HG03565 (cell line): Measurements from ENCODE around the gene RWDD1.
A peak's percentile ranks its signal among the peaks of the same experiment; 100 is the strongest.
"Not testable (repeated sequence)": the region's sequence is repeated elsewhere in the genome, so short reads cannot be mapped to it uniquely, and the experiment has no call there.

Experiments used
- ATAC-seq: cut with Tn5 transposase; IDR thresholded peaks from one replicate; pipeline ENCODE4 v1.9.1; 2021; ENCODE audit warnings: mild to moderate bottlenecking, moderate library complexity; ENCODE audit not compliant: unreplicated experiment

The RWDD1 gene

DNA sequence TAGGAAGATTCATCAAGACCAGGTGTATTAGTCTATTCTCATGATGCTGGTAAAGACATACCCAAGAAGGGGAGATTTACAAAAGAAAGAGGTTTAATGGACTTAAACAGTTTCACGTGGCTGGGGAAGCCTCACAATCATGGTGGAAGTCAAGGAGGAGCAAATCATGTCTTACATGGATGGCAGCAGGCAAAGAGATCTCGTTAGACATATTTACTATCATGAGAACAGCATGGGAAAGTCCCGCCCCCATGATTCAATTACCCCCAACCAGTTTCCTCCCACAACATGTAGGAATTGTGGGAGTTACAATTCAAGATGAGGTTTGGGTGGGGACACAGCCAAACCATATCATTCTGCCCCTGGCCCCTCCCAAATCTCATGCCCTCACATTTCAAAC lies 32.6 kb downstream of the RWDD1 start:
- ATAC-seq = not testable (repeated sequence)

GRCh38 chr6:116604868-116605267 lies 33.6 kb downstream of the RWDD1 start:
- not testable (repeated sequence) for ATAC-seq

GRCh38 chr6:116605935-116606334 lies 34.6 kb downstream of the RWDD1 start:
- ATAC-seq = no peak

GRCh38 chr6:116611056-116611455 lies 39.8 kb downstream of the RWDD1 start:
- ATAC-seq = no peak

- peak; percentile 99 for ATAC-seq
These were observed 44.8 kb downstream of the RWDD1 start, which contains the start of gene RSPH4A for GRCh38 chr6:116615937-116616736. Gene RSPH4A (plus strand): TSS chr6:116616479. CDS start chr6:116616624, 145 bp downstream.

GRCh38 chr6:116616737-116617053 lies 45.4 kb downstream of the RWDD1 start:
- ATAC-seq = no peak

DNA sequence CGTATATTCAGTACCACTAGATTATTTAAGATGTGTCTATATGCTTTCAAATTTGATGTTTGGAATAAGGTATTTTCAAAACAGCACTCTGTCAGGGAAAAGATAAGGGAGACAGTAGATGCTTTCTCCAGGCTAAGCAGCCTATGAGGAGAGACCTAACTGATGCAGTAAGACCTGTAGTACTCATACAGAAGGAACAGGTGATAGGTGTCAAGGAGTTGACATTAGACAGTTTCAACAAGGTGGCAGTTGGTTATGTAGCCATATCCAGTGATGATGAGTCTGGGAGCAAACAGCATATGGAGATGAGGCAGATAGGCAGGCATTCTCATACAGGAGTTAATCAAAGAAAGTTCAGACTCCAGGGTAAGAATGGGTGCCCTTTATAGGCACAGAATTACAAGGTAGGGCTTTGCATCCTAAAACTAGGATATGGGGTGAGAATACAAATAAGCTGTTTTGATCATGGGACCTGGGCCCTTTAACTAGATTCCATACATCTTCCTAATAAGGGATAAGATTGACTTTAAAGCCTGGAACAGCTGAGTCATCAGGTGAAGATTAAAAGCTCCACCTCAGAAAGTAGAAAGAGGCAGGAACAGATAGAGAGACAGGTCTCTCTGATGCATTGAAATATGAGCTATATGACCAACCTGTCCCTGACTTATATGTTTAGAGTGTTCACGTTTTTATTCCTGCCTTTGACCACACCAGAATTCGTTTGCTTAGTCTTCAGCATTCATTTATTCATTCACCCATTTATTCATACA lies 52.9 kb downstream of the RWDD1 start:
- ATAC-seq = no peak

DNA sequence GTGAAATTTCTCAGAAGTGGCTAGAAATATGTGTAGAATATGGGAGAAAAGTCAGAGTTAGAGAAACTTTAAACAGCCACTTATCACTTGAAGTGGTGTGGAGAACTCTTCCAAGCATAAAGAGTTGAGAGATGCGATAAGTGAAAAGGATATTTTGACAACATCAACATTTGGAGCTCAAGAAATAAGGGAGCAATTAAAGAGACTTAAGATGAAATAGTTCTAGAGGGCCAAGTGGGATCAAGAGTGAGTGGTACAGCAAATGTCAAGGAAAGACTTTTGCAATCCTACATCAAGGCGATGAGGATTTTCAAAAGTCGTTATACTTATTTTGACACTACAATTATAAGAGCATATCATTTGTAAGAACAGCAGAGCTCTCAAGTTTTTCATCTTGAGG lies 54.6 kb downstream of the RWDD1 start:
- no peak for ATAC-seq

DNA sequence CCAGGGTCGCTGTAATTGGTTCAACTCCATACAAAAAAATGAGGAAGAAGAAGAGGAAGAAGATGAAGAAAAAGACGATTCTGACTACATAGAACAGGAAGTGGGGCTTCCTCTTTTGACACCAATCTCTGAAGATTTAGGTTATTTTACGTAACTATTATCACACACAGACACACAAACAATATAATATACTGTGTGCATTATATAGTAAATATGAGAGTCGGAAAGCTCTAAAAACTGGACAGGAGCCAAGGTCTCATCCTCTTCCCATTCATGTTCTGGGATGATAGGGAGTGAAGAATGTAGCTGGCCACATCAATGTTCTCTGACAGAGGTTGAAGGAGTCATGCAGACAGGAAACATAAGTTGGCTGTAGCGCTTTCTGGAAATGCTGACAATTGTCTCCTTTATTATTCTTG lies 58.3 kb downstream of the RWDD1 start:
- ATAC-seq = no peak

GRCh38 chr6:116631379-116631990 lies 60.2 kb downstream of the RWDD1 start:
- ATAC-seq = no peak

- no peak for ATAC-seq
These were observed 62.4 kb downstream of the RWDD1 start for GRCh38 chr6:116633685-116634084.
